ENCODE data around the gene IRS2.

IRS2 gene

DNA sequence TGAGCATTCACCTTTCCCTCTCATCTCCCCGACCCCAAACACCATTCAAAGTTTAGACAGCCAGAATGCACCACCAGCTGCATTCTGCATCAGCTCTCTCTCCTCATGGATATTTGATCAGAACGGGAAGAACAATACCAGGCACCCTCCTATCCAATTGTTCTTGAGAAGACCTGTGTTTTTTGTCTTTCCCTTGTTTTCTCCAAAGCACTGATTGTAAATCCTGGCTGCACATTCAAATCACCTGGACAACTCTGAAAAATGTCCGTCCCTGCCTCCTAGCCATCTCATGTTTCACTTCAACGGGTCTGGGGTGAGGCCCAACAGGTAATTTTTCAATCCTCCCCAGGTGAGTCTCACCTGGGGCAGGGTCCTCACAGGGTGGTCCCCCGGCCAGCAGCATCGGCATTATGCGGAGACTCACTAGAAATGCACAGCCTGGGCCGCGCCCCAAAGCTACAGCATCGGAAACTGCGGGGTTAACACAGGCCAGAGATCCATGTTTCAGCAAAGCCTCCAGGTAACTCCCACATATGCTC is 5.5 kb downstream of the IRS2 start:
- no peak for DNase-seq (ENCODE audit: low read depth in 2 of 2, low spot score in 1 of 2)

DNA sequence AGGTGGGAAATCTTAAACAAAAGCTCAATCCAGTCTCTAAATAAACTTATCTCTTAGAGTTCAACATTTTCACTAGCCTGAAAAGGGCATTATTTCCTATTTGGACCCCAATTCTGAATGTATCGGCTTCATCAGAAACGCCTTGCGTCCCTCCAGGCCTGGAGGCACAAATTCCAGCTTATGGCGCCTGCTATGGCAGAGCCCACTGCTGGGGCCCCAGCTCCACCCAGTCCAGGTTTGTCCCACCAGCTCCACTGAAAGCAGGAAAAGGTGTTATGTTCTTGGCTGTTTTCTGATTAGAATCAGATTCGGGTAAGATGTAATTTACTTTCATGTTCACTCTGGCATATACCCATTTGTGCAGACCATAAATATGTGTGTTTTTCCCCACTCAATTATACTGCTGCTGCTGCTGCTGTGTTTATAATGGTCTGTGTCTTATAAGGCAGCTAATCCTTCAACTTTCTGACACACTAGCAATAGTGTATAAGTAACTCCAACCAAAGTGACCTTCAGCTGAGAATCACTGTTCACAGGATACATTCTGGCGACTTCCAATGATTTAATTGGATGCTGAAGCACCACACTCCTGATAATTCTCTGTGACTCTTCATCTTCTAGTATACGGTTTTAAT is 6.4 kb downstream of the IRS2 start:
- DNase-seq (ENCODE audit: low read depth in 2 of 2, low spot score in 1 of 2), result no peak

DNA sequence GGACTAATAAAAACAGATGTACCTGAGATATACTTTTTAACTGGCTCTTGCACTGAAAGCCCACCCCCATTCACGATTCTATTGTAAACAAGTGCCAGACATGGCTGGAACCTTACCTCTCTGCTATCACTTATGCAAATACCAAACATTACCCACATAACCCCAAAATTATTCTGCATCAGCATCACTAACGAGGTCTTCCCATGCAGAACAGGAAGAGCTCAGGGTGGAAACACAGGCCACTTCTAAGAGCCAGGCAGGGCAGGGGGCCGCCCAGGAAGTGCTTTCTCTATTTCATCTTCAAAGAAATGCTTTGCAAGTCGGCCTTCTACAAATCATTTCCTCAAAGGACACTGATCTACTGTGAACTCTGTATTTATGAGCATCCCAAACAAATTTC is 7.3 kb downstream of the IRS2 start:
- no peak for DNase-seq (ENCODE audit: low read depth in 2 of 2, low spot score in 1 of 2)

DNA sequence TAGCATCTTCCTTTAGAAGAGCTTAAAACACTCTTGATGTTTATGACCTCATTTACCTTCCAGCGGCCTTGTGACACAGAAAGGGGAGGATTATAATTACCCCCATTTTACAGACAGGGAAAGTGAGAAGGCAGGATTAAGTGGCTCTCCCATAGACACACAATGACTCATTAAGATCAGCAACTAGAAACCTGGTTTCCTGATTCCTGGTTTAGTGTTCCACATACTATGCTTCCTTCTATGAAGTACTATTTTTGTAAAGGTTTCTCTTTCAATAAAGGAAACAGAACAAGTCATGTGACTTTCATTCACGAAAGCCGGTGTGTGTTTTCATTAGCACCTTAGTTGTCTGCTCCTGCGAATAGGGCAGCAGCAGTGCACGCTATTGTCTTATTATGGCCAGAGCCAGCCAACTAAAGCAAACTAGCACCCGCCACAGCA is 8.3 kb downstream of the IRS2 start:
- no peak for DNase-seq (ENCODE audit: low read depth in 2 of 2, low spot score in 1 of 2)

DNA sequence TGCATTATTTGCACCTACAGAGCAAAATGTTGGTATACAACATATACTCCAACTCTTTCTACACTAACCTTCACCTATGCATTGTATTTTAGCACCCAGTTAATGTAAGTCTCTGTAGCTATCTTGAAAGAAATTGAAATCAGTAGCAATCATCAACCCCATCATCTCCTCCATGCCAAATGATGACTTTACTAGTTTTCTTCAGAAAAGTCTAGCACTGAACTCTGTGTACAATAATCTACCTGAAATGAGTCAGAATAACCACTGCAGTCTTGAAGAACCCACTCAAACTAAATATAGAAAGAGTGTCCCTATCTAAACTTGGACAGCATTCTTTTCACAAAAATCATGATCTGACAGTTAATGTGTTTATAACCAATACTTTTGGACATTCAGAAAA is 9.8 kb downstream of the IRS2 start:
- no peak for DNase-seq (ENCODE audit: low read depth in 2 of 2, low spot score in 1 of 2)

DNA sequence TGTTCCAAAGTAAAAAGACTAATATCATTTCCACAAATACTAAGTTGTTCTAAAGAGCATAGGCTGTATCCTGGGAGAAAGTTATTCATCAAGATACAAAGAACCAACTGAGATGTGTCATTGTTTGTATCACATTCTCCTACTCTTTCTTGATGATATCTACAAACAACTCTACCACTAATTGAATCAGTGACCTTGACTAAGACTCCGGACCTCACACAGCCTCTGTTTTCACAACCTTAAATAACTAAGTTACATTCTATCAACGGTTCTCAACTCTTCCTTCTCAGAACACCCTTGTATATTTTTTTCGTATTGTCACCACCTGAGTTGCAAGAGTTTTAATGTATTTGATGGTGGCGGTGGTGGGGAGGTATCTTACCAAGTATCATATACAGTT is 12.6 kb downstream of the IRS2 start:
- no peak for DNase-seq (ENCODE audit: low read depth in 2 of 2, low spot score in 1 of 2)

DNA sequence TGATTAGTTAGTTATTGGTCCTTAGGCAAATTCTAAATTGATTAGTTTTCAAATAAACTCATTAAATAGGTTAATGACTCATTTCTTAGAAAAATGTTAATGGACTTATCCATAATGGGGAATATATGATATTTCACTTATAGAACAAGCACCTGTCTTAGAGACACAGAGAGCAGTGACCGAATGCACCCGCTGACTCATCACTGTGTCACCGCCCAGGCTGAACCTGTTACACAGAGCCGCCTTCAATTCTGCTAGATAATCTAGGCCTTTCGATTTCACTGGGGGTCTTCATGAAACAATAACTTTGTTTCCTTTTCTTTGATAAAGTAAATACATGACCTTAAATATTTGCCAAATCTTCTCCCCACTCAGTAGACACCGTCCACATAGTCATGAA is 13.1 kb downstream of the IRS2 start:
- DNase-seq (ENCODE audit: low read depth in 2 of 2, low spot score in 1 of 2), result no peak

DNA sequence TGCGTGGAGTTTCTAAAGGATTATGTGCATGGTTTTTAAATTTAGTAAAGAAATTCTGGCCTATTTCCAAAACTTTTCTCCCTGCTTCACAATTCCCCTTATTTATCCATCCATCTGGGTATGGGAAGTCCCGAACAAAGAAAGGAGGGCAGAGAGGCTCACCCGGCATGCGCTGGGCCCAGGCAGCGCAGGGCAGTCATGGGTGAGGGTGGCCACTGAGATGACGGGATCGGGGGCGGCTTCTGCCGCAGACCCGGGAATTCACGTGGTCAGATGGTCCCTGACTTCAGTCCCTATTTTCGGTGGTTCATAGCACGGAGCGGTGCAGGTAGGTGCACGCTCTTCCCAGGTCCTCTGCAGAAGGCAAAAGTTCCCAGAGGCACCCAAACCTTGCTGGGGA is 14.5 kb downstream of the IRS2 start:
- DNase-seq (ENCODE audit: low read depth in 2 of 2, low spot score in 1 of 2), result no peak

DNA sequence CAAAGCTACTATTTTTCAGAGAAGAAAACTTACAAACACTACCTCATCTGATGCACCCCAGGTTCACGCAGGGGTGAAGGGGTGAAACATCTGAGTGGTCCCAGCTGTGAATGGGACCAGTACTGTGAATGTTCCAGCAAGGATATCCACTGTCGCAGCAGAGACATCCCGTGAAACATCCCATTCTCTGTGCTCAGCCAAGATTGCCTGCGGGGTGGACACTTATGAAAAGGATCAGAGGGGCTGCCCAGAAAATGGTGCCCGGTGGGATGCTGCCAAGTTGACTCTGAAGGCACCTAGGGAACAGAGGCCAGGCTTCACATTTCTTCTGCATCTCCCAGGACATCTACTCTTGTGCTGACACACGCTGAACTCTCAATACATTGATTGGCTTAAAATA is 15.9 kb downstream of the IRS2 start:
- no peak for DNase-seq (ENCODE audit: low read depth in 2 of 2, low spot score in 1 of 2)

DNA sequence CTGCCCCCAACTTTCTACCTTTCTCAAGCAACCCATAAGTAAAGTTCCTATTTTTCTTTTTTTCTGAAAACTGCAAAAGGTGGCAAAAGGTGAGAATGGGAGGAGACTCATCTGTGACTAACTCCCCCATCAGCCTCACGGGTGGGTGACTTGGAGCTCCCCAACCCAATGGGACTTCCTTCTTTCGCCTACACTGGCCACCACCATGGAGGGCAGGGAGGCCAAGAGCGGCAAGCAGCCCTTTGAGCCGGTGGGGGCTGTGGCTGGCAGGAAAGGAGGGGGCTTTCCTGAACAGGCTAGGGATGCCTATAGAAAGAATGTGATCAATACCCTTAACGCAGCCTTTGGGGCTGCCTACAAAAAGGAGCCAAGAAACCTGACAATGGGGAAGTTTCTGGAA is 16.5 kb downstream of the IRS2 start:
- DNase-seq (ENCODE audit: low read depth in 2 of 2, low spot score in 1 of 2), result no peak

DNA sequence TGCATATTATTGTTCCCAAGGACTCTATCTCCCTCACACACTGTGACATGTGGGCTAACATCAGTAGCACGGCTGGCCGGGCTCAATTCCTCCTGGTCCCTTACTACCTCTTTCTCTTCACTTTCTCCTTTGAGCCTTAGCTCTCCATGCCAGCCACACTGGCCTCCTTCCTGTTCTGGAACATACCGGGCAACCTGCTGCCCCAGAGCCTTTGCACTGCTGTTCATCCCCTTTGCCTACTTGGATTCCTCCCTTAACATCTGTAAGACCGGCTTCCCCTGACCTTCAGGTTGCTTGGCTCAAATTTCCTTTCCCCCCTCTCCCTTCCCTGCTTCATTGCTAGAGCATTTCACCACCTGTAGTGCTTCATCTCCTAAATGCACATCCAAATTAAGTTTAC is 17.1 kb downstream of the IRS2 start:
- DNase-seq (ENCODE audit: low read depth in 2 of 2, low spot score in 1 of 2), result no peak

DNA sequence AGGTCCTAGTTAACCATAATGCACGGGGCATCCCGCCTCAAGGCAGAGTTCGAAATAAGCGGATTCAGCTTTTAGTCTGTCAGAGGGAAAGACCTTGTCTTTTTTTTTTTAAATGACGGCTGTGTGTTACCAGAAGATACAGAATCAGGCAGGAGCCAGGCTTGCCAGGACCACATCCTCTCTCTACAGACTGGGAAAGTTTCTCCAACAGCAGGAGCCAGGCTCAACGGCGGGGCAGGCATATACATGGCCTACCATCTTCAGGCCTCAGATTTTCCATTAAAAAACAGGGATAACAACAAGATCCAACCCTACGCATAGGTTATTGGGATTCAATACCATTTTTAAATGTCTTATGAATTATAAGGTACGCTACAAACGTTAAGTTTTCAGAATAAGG is 17.8 kb downstream of the IRS2 start:
- DNase-seq (ENCODE audit: low read depth in 2 of 2, low spot score in 1 of 2), result no peak

DNA sequence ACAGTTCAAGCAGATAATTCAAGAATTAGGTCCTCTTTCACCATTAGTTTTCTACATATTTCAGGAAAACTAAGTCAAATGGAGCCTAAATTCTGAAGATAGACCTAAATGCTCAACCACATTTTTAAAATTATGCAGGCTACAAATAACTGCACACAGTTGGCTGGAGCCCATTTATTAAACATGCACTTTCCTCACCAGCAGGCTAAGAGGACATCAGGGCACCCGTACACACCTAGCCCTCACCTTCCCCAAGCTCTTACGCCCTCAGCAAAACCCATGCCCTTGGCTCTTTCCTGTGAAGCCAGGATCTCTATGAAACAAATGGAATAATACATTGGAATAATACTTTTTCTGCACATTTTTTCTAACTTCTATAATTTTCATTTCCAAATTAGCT is 18.2 kb downstream of the IRS2 start:
- DNase-seq (ENCODE audit: low read depth in 2 of 2, low spot score in 1 of 2), result no peak

DNA sequence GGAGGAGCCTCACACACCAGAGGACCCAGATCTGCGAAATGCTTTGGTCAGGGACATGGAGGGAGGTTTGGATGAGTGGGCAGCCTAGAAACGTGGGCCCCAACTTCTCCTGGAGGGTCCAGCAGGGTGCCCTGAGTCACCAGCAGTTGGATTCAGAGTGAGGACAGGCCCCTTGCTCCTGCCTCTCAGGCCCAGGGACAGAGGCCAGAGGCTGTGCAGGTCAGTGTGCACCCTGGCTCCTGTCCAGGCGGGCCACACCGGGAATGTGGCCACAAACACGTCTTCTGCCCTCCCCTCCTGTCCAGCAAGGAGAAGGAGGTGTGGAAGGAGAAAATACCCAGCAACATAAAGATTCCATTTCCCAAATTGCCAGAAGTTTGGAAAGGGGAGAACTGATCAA is 19.4 kb downstream of the IRS2 start:
- no peak for DNase-seq (ENCODE audit: low read depth in 2 of 2, low spot score in 1 of 2)

DNA sequence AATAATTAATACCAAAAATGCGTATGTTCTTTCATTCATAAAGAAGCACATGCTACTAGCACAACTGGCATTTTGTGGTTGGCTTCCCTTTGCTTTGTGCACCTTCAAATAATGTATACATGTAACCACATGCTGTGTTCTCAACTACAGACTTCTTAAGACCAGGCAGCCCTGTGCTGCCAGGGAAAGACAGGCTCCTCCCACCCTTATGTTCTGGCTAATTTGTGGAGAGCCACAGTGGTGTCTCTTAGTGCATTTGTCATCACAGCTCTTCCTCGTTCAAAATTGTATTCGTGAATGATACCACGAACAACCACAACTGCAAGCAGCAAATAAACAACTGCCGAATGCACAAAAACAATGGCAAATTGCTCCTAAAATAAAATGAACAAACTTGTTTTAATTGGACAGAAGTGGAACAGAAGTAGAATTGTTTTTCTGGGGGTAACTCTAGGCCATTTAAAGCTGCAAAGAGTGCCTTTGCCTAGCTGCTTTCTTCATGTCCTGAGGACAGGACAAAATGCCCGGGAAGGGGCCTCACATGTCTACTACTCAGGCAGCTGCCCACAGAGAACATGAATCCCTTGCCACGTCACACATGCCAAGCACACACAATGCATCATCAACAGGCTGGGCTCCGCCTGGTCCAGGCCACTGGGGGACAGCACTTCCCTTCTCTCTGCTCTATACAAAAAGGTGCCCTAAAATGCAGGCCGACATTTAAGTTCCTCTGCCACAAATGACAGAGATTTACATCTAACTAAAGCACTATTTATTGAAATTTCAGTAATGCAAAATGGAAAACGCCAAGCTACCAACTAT is 21.7 kb downstream of the IRS2 start:
- DNase-seq (ENCODE audit: low read depth in 2 of 2, low spot score in 1 of 2), result no peak

DNA sequence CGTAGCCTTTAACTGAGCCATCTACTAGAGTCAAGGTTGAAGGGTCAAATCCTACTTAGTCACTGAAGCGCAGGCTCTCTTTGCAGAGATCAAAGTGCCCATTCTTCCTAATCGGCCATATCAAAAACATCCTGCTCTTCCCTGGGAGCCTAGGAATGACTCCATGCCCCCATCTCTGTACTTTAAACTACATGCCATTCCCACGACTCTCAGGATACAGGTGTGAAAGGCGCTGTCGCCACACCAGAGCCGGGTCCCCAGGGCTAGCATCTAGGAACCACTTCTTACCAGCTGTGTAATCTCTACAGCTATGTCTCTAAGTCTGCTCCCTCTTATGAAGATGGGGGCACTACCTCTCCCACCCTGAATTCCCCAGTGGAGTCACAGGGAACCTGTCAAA is 22.3 kb downstream of the IRS2 start:
- no peak for DNase-seq (ENCODE audit: low read depth in 2 of 2, low spot score in 1 of 2)

DNA sequence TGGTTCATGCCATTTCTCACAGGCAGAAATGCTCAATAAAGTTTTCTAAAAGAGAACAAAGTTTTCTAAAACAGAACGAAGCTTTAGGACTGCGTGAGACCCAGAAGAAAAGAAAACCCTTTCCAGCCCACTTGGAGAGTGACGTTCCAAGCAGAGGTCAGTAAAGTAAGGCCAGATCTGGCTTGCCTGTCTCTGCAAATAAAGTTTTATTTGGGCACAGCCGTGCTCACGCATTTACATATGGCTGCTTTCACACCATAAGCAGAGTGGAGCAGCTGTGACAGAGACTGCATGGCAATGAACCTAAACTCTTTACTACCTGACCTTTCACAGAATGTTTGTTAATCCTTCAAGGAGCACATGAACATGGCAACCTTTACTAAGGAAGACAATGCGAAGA is 23.6 kb downstream of the IRS2 start:
- no peak for DNase-seq (ENCODE audit: low read depth in 2 of 2, low spot score in 1 of 2)

DNA sequence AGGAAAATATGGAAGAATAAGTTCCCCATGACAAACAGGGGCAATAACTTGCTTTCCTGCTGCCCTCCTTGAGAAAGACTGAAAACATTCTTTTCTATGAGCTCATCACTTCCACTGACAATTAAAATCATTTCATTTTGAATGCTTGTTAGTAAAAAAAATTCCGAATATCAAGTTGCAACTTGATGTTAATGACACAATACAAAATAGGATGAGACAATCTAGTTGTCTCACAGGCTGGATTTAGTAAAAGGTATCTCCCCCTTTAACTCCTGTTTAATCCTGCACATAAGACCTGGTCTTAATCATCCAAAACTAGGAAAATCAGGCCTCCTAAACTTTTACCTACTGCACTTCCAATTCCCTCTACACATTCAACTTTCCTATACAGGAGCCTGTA is 24.7 kb downstream of the IRS2 start:
- no peak for DNase-seq (ENCODE audit: low read depth in 2 of 2, low spot score in 1 of 2)

DNA sequence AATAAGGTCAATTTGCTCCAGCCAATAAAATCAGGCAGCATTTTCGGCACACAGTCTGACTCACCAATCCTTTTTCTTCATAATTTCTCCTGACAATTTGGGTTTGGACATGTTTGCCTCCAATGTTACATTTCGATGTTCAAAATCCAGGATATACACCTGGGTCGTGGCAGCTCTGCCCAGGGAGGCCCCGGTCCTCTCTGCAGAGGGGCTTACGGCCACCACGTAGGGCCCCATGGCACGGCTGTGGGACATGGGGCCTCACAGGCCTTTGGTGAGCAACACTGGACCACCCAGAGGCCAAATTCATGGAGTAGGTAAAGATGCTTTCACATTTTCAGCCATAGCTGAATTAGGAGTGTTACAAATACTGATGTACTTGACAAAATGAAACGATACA is 25.4 kb downstream of the IRS2 start:
- DNase-seq (ENCODE audit: low read depth in 2 of 2, low spot score in 1 of 2), result no peak

DNA sequence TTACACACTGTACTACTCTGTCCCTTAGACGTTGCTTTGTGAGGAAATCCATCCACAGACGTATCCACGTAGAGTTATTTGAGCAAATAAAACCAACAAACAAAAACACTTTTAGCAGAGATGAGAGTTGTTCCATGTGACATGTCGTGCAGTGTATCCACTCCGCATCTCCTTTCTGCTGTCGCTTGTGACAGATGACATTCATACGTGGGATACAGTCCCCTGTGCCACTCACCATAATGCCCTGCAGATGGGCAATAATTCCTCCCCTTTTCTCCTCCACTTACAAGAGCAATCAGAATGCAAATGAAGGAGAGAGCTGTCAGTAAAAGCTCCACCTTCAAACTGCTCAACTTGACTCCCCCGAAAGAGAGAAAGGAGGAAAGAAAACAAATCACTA is 26.0 kb downstream of the IRS2 start:
- DNase-seq (ENCODE audit: low read depth in 2 of 2, low spot score in 1 of 2), result no peak

DNA sequence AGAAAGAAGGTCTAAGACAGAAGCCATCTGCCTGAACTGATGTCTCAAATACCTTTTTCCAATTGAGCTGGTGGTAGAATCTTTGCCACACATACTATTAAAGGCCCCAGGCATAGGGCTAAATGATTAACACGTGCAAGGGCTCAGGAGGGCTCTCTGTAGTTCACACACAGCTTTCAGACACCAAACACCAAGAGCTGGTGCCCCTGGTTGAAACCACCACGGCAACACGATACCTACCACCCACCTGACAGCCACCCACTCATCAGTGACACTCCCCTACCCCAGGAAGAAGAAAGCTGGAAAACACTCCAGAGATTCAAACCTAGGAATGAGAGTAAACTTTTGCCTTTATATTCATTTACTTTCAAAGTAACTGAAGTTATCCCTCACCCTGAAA is 26.8 kb downstream of the IRS2 start:
- no peak for DNase-seq (ENCODE audit: low read depth in 2 of 2, low spot score in 1 of 2)

DNA sequence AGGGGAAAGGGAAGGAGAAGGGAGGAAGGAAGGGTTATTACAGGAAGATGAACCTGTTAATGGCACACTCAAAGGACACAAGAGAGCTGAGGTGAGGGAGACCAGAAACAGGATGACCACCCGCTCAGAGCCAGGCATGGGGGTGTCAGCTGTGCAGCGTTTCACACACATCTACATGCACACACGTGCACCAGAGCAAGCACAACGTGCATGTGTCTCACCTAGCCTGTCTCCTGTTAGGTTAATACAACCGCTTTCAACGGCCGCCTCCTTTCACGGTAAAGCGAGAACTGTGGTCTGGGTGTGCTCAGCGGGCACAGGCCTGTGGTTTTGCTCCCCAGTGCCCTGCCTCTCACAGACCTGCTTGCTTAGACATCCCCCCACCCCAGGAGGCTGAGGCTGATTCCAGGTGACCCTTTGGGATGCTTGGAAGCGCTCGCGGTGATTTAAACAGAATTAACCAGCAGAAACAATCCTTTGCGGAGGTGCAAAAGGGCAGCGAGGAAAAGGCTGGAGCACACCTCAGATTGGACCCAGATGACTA is 27.4 kb downstream of the IRS2 start:
- no peak for DNase-seq (ENCODE audit: low read depth in 2 of 2, low spot score in 1 of 2)
